ENCODE data around the gene ANKRD40.

Gene ANKRD40

DNA sequence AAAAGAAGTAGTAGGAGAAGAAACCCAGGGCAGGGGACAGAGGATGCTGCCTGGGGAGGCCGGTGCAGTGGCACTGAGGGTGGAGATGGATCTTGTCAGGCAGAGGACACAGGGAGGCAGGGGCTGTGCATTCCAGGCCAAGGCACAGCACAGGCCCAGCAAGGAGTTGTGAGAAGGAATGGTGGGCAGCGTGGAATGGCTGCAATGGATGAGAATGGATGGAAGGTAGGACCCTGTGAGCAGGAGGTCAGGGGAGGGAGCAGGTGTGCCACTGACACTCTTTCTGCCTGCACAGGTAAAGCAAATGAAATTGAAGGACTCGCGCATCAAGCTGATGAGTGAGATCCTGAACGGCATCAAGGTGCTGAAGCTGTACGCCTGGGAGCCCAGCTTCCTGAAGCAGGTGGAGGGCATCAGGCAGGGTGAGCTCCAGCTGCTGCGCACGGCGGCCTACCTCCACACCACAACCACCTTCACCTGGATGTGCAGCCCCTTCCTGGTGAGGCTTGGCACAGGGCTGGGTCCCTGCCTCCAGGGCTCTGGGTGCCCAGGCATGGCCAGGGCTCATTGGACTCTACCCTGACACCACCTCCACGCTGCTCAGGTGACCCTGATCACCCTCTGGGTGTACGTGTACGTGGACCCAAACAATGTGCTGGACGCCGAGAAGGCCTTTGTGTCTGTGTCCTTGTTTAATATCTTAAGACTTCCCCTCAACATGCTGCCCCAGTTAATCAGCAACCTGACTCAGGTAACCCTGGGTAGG lies 40.3 kb downstream of the ANKRD40 start:
- DNase-seq, result no peak

DNA sequence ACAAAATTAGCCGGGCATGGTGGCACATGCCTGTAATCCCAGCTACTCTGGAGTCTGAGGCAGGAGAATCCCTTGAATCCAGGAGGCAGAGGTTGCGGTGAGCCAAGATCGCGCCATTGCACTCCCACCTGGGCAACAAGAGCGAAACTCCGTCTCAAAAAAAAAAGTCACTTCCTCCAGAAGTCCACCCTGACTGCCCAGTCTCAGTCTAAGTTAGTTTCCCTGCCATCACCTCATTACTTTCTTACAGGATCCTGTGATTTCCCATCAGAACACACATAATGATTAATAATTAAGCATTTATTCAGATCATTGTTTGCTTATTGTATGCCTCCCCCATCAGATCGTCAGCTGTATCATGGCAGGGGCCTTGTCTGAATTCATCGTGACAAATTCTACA lies 41.4 kb downstream of the ANKRD40 start:
- DNase-seq, result no peak

- DNase-seq, result no peak
Measured at GRCh38 chr17:50665838-50666237, 41.9 kb downstream of the ANKRD40 start.

- DNase-seq, result no peak
Measured at GRCh38 chr17:50664788-50665458, 42.8 kb downstream of the ANKRD40 start.

DNA sequence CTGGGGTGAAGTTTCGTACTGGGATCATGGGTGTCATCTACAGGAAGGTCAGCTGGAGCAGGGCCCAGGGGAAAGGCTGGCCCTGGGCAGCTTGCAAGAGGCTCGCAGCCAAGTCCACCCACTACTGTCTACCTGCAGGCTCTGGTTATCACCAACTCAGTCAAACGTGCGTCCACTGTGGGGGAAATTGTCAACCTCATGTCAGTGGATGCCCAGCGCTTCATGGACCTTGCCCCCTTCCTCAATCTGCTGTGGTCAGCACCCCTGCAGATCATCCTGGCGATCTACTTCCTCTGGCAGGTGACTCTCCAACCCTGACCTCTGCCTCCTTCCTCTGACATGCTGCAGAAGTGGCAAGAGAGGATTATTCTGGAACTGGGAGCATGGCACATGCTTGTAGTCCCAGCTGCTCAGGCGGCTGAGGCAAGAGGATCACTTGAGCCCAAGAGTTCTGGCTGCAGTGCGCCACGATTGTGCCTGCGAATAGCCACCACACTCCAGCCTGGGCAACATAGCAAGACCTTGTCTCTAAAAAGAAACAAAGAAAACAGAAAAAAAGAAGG lies 43.8 kb downstream of the ANKRD40 start:
- no peak for DNase-seq

DNA sequence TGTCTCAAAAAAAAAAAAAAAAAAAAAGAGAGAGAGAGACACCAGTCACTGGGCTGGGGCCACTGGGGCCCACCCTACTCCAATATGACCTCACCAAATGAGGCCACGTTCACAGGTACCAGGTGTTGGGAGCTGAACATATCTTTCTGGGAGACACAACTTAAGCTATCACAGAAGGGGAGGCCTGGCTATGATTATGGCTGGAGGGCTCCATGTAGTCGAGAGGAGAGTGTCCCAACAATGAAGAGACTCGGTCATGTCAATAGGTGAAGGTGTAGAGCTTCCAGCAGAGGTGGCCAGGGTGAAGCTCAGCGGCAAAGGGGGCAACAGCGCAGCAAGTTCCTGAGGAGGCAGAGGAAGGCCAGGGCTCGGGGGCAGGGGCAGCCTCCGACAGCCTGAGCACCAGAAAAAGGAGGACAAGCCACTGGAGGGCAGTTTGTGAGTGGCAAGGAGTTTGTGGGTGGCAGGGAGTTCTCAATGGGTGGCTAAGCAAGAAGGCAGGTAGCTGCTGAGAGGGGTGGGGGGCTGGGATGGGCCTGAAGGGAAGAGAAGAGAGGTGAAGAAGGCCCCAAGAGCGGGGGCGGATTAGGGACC lies 45.0 kb downstream of the ANKRD40 start:
- no peak for DNase-seq

GRCh38 chr17:50661795-50662391 lies 45.8 kb downstream of the ANKRD40 start:
- no peak for DNase-seq

DNA sequence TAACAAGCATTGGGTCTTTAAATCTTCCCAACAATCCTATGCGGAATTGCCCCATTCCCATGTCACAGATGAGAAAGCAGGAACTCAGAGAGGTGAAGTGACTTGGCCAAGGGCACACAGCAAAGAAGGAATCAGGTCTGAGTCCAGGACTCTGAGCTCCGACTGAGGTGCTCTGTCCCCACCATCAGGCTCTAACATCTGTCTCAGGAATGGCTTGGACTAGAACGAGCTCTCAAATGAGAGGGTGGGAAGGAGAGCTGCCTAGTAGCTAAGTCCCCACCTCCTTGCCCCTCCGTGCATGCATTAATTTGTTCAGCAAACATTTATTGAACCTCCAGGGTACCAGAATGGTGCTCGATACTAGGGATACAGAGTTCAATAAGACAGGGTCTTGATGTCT lies 46.4 kb downstream of the ANKRD40 start:
- no peak for DNase-seq

GRCh38 chr17:50660887-50661345 lies 46.8 kb downstream of the ANKRD40 start:
- DNase-seq, result no peak

DNA sequence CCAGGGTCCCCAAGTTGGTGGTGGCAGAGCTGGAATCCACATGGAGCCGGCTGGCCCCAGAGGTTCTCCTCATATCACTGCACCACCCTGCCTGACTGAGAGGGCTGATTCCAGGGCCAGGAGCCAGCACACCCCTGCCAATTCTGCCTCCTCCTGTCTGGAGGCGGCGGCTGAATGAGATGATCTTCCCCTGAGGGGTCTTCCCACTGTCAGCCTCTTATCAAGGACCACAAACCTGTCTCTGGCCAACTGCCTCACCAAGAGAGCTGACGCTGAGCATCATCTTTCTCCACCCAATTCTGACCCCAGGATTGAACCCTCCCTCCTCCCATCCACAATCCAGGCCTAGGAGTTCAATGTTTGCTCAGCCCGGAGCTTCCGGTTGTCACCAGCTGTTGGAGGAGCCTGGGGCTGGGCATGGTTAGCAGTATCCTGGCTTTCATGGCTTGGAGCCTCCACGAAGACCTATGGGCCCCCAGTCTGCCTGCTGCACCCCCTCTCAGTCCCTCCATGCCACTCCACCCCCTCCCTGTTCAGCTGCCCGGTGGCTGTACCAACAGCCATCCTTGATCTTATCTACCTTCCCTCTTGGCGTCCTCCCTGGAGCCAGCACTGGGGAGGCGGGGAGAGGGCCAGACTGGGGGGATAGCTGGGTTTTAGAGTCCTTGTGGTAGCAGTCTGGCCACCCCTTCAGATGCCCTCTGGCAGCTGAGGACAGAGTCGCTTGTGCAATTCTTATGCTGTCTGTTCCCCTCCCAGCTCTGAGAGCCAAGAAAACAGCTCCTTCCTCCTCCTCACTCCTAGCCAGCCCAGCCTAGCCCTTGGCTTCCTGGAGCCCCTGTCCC lies 47.5 kb downstream of the ANKRD40 start:
- no peak for DNase-seq

DNA sequence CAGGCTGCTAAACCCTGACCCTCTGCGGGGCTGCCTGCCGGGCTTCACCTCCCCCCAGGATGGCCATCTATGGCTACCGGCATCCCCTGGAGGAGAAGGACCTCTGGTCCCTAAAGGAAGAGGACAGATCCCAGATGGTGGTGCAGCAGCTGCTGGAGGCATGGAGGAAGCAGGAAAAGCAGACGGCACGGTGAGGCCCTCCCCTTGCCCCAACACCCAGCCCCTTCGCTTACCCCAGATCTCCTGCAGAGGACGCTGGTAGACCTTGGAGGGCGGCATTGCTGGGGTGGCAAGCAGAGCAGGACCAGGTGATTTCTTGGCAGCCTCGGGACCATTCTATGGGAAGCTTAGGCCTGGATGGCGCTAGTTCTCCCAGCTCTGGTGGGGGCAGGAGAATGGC lies 48.5 kb downstream of the ANKRD40 start:
- DNase-seq, result no peak

- DNase-seq, result no peak
Measured at GRCh38 chr17:50658616-50659015, 49.1 kb downstream of the ANKRD40 start.

DNA sequence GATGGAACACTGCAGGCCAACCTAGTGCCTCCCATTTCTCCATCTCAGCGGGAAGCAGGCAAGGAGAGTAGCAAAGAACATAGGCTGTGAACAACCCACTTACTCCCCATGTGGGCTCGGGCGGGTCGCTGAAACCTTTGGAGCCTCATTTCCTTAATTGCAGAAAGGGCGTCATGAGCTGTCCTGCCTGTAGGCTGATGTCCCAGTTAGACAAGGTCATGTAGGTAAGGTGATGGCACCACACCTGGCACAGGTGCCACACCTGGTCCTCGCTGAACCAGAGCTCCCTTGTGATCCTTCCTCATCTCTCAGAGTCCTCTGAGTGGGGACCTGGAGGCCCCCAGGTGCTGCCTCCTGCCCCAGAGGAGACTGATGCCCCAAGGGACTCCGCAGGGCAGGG lies 50.1 kb downstream of the ANKRD40 start:
- DNase-seq, result no peak

DNA sequence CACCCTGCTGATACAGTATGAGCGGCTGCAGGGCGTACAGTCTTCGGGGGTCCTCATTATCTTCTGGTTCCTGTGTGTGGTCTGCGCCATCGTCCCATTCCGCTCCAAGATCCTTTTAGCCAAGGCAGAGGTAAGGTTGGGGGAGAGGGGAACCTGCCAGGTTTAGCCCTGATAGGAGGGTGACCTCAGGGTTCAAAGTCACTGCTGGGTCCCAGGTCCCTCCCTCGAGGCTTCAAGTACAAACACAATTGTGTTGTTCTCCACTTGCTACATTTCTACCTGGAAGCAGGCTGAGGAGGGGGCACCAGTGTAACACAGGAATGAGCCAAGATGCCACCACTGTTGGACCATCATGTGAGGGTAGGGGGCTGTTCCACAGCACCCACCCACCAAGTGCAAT lies 50.7 kb downstream of the ANKRD40 start:
- DNase-seq, result no peak

GRCh38 chr17:50656509-50656908 lies 51.2 kb downstream of the ANKRD40 start:
- no peak for DNase-seq

GRCh38 chr17:50653738-50654137 lies 54.0 kb downstream of the ANKRD40 start:
- DNase-seq, result no peak

- DNase-seq, result no peak
Measured at GRCh38 chr17:50651661-50652060, 56.1 kb downstream of the ANKRD40 start.

DNA sequence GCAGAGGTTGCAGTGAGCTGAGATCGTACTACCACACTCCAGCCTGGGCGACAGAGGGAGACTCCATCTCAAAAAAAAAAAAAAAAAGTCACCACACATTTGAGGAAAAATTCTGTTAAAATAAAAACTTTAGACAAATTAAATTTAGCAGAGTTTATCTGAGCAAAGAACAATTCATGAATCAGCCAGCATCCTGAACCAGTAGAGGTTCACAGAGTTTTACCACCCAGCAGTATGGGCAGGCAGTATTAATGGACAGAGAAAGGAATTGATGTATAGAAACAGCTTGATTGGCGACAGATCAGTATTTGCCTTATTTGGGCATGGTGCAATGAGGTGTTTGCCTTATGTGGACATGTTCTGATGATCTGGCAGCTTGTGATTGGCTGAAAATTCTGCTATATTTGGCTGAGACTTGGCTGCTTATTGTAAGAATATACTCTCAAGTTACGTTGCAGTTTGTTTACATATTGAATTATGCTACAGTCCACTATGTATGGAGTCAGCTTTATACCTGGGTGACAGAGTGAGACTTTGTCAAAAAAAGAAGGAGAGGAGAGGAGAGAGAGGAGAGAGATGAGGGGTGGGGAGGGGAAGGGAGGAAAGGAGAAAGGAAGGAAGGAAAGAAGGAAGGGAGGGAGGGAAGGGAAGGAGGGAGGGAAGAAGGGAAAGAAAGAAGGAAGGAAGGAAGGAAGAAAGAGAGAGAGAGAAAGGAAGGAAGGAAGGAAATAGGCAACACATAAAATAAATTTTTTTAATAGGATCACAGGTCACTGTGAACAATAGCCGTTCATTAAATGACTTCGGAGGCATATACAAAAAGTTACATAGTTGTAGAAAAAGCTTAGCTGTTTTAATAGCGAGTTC lies 58.4 kb downstream of the ANKRD40 start:
- no peak for DNase-seq

DNA sequence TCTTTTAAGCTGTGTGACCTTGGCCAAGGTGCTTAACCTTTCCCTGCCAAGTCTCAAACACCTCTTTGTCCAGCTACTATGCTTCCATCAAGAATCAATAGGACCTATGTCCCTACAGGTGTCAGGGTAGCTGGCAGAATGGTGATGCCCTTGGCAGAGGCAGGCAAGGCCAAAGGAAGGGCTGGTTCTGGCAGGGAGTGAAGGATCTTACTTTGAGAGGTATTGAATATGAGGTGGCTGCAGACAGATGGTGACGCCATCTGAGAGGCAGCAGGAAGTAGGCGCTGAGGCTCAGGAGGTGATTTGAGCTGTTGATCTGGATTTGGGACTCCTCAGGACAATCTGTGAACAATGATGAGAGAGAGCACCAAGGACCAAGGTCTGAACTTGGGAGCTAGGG lies 60.5 kb downstream of the ANKRD40 start:
- DNase-seq, result no peak

DNA sequence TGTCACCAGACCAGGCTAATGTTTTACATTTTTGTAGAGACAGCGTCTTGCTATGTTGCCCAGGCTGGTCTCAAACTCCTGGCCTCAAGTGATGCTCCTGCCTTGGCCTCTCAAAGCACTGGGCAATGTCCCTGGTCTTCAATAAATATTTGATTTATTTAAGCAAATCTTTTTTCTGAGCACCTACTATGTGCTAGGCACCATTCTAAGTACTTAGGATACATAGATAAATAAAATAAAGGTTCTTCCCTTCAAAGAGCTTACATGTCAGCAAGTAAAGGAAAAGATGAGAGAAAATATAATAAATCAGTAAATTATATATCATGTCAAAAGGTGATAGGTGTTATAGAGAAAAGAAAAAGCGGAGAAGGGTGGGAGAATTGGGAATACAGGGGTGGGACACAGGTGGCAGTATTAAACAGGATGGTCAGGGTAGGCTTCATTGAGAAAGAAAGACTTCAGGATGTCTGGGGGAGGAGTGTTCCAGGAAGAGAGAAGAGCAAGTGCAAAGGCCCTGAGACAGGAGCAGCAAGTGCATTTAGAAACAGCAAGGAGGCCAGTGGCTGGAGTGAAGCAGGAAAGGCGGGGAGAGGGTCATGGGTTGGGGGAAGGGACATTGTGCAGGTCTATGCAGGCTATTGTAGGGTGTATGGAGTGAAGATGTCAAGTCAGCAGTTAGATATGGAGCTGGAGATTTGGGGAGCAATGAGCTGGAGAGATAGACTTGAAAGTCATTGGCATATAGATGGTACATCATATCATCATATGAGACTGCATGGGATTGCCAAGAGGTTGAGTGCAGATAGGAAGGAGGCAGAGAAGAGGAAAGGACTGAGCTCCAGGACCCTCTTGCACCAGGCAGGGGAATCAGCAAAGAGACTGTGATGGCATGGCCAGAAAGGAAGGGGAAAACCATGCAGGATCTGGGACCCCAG lies 61.7 kb downstream of the ANKRD40 start:
- no peak for DNase-seq
